SK-N-MC (cell line): ENCODE results near the gene ASCC1.

Experiments
- EZH2 ChIP-seq: fragments of 200-600 bp; sonication (generic); IDR thresholded peaks from one replicate; pipeline ENCODE4 v1.6.1; 2017; ENCODE audit warnings: antibody characterized with exemption
- FOXP2 ChIP-seq: optimal IDR thresholded peaks from 2 replicates; pipeline ENCODE3; 2011; ENCODE audit warnings: mild to moderate bottlenecking, moderate library complexity; ENCODE audit not compliant: insufficient read depth; ENCODE audit errors: extremely low read length, control extremely low read depth
- POLR2AphosphoS5 ChIP-seq: IDR thresholded peaks from 2 replicates; pipeline ENCODE4 v1.6.1; 2012; ENCODE audit warnings: mild to moderate bottlenecking, low read depth, low read length, borderline replicate concordance

DNA sequence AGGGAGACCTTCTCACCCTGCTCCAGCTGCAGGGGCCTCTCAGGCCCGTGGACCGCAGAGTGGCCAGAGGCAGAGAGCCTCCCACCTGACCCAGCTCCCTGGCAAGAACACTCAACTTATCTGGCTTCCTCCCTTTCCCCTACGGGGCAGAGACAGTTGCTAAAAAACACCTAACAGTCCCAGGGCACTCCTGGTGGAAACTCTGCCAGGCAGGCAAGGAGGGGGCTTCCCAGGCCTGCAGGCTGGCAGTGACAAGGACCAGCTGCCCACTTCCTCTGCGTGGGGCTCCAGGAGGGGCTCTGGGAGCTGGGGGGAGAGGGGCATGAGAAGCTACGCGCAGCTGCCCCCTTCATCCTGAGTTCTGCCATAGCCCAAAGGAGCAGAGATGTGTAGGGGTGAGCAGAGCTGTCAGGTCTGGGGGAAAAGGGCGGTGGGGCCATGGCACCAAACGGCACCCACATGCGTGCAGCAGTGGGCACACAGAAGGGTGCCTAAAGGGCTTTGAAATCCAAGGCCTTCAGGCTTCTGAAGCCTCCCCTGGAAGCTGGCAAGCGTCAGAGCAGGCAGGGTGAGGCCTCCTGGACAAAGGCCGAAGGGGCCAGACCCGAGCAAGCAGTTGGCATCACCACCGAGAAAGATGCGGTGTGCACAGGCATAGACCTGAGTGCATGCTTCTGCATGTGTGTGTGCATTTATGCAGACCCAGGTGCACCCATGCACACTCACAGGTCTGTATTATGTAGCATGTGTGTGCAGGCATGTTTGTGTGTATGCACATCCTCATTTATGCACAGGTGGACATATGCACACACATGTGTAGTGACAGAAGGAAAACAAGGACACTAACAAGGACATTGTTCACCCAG lies 142.1 kb downstream of the ASCC1 start:
- TF ChIP-seq POLR2AphosphoS5: no peak
- TF ChIP-seq EZH2: no peak
- no peak for TF ChIP-seq FOXP2
